Panc1 (cell line): Measurements from ENCODE around the gene RASSF4. TPM values are rescaled to one million over a fixed set of nuclear protein-coding genes. Genes with fewer than 3 reads are reported as not detected.

Experiments used
- ATAC-seq: fragments of 200-7000 bp; cut with Tn5 transposase; 2 replicates; pipeline ENCODE4 v1.9.1; 2020; ENCODE audit warnings: mild to moderate bottlenecking, moderate library complexity
- BruUV-seq: library from RNA; stranded (reverse); fragments of 400-500 nt; replicated peaks from 2 replicates; lab custom pipeline; 2021; lab: Mats Ljungman, UMichigan
- CTCF ChIA-PET: fragments of 300-600 bp; sonication (Branson Sonifier 250); formaldehyde crosslinking; loops from one replicate; lab custom pipeline; 2022; ENCODE audit warnings: antibody characterized with exemption; lab: Charles Lee
- POLR2A ChIA-PET: fragments of 300-600 bp; sonication (Branson Sonifier 250); formaldehyde crosslinking; loops from one replicate; lab custom pipeline; 2022; ENCODE audit warnings: antibody characterized with exemption; lab: Charles Lee
- DNase-seq: peaks from one replicate; pipeline ENCODE4 v3.0.0-alpha.2; 2010; ENCODE audit warnings: low read depth, low spot score
- H3K27ac ChIP-seq: 2 replicates; pipeline ENCODE4 v1.5.1; 2011; ENCODE audit warnings: mild to moderate bottlenecking, low read length, inconsistent platforms
- H3K27me3 ChIP-seq: fragments of 200-500 bp; sonication (Bioruptor generic); 2 replicates; pipeline ENCODE4 v1.6.0; 2014; ENCODE audit warnings: low read length, inconsistent platforms; ENCODE audit not compliant: control insufficient read depth, insufficient read depth
- H3K36me3 ChIP-seq: fragments of 200-500 bp; sonication (Bioruptor generic); 2 replicates; pipeline ENCODE4 v1.5.1; 2014; ENCODE audit warnings: inconsistent platforms, mild to moderate bottlenecking, low read length, moderate library complexity; ENCODE audit not compliant: control insufficient read depth, insufficient read depth
- H3K4me1 ChIP-seq: 2 replicates; pipeline ENCODE4 v1.5.1; 2011; ENCODE audit warnings: inconsistent platforms, mild to moderate bottlenecking, low read length, moderate library complexity; ENCODE audit not compliant: control insufficient read depth, insufficient read depth
- H3K4me3 ChIP-seq, 2 experiments: 2 replicates each; pipeline ENCODE4 v1.5.1; 2011 to 2012; ENCODE audit warnings: low read depth in 2 of 2, low read length in 2 of 2, mild to moderate bottlenecking in 2 of 2, inconsistent platforms in 1 of 2, moderate library complexity in 1 of 2
- H3K9me3 ChIP-seq: fragments of 200-500 bp; sonication (Bioruptor generic); 2 replicates; pipeline ENCODE4 v1.5.1; 2014; ENCODE audit warnings: low read depth, mild to moderate bottlenecking, inconsistent platforms, low read length, moderate library complexity; ENCODE audit not compliant: control insufficient read depth, insufficient read depth
- POLR2AphosphoS5 ChIP-seq: IDR thresholded peaks from 2 replicates; pipeline ENCODE4 v1.6.1; 2012; ENCODE audit warnings: mild to moderate bottlenecking, low read depth, low read length, moderate library complexity
- SIN3A ChIP-seq: IDR thresholded peaks from 2 replicates; pipeline ENCODE4 v1.6.1; 2012; ENCODE audit warnings: low read depth, mild to moderate bottlenecking, low read length, moderate library complexity, borderline replicate concordance; ENCODE audit not compliant: insufficient read depth
- TCF7L2 ChIP-seq: IDR thresholded peaks from 2 replicates; pipeline ENCODE4 v1.6.1; 2011; ENCODE audit warnings: mild to moderate bottlenecking, low read depth, low read length, inconsistent platforms
- in situ Hi-C: cut with HindIII; loops from 2 replicates; pipeline ENCODE4 v1.10.0; 2016; ENCODE audit warnings: low sequenced_read_pairs, low pct_unique_long_range_greater_than_20kb
- intact Hi-C: fragments of 100-400 bp; cut with micrococcal nuclease; formaldehyde crosslinking; loops from one replicate; pipeline ENCODE4 v1.10.0; 2022; ENCODE audit not compliant: unreplicated experiment
- total RNA-seq: library from RNA; stranded (reverse); gene quantifications from one replicate; pipeline ENCODE4 v1.2.1, GENCODE V29; 2021; ENCODE audit not compliant: unreplicated experiment
- TF ChIP-seq, protein P1 (sequence below): fragments of 450-650 bp; IDR thresholded peaks from 2 replicates; pipeline ENCODE4 v1.5.1; 2017; ENCODE audit warnings: mild to moderate bottlenecking
- TF ChIP-seq, protein P2 (sequence below), 2 experiments: IDR thresholded peaks; 2 replicates each; pipeline ENCODE4 v1.6.1; 2011 to 2012; ENCODE audit warnings: low read depth in 2 of 2, control low read depth in 1 of 2, low read length in 1 of 2, mild to moderate bottlenecking in 1 of 2, moderate library complexity in 1 of 2; ENCODE audit not compliant: insufficient read depth in 1 of 2

Gene RASSF4
- total RNA-seq, 1 experiment from 2014 or later = 13.9 TPM

DNA sequence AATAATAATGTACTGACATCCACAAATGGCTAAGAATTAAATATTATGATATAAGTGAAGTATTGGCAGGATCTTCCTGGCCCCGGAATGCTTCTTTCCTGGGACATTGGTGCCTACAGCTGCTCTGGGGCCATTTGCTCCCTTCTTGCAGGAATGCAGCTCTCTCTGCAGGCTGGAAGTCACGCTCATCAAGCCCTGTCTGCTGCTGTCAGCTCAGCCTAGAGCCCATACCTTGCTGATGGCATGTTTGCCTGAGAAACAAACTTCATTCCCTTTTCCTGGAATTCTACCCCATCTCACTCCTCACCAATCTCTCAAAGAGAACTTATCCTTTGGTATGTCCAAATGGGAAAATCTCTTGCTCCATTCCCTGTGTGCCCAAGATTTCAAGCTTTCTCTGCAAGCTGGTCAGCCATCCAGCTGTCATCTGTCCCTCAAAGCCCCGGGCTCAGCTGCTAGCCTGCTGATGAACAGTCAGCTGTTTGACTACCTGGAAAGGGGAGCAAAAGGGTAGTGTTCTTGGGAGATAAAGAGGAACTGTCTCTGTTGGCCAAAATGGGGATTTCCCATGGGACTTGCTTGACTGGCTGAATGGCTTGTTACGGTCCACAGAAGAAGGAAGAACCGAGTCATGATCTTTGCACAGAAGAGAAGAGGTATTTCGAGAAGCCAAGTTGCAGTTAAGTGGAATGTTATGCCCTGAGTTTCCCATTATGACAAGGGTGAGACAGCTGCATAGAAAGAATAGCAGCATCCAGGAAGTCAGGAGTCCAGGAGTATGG is 12.0 kb upstream of the RASSF4 start:
- DNase-seq (no peak), ATAC-seq (no peak)
- H3K27me3 ChIP-seq = no peaks in the 10 kb centered on the region
- in situ Hi-C loops = no loop called here
- peaks cover 14% of the 10 kb centered on the region; the same call in 1 of the 2 replicates for H3K9me3 ChIP-seq
- no peak for TF ChIP-seq SIN3A
- TF ChIP-seq TCF7L2 = no peak
- TF ChIP-seq POLR2AphosphoS5 = no peak
- no peaks in the 10 kb centered on the region for H3K36me3 ChIP-seq
- intact Hi-C loops = no loop called here
- POLR2A ChIA-PET = interaction anchor here (0.9 kb wide), 1 partner anchor 17 kb away, joined by 3 read pairs; no protein-coding TSS in a partner anchor
- no TSS peak for BruUV-seq
- no peak overlapping the region for H3K4me3 ChIP-seq
- H3K4me1 ChIP-seq = no peaks in the 10 kb centered on the region
- H3K27ac ChIP-seq = no peak overlapping the region
- CTCF ChIA-PET = no interaction called here

DNA sequence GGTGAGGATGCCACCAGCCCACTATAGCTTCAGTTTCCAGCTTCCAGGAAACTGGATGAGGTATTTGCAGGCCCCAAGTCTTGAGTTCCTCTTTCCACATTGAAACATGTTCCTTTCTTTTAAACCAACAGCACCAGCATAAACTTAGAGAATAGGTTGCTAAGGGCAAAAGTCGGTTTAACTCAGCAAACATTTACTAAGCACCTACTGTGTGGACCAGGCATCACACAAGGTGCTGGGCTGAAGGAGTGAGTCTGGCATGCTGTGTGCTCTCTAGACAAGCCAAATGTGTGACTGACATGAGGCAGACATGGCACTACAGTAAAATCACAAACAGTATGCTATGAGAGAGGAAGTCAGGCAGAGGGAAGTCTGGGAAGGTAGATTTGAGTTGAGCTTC is 11.0 kb upstream of the RASSF4 start:
- ChIA-PET POLR2A (no interaction called here), CTCF (no interaction called here)
- DNase-seq = no peak

More for the DNA sequence above, 11.0 kb upstream of the RASSF4 start:
- Histone ChIP-seq H3K27me3 (no peaks in the 10 kb centered on the region), H3K4me1 (peaks cover 4% of the 10 kb centered on the region; the same call in 1 of the 2 replicates), H3K27ac (no peak overlapping the region), H3K9me3 (peaks cover 14% of the 10 kb centered on the region; the same call in 1 of the 2 replicates), H3K4me3 (no peak overlapping the region), H3K36me3 (no peaks in the 10 kb centered on the region)
- no TSS peak for BruUV-seq
- TF ChIP-seq, protein P1, sequence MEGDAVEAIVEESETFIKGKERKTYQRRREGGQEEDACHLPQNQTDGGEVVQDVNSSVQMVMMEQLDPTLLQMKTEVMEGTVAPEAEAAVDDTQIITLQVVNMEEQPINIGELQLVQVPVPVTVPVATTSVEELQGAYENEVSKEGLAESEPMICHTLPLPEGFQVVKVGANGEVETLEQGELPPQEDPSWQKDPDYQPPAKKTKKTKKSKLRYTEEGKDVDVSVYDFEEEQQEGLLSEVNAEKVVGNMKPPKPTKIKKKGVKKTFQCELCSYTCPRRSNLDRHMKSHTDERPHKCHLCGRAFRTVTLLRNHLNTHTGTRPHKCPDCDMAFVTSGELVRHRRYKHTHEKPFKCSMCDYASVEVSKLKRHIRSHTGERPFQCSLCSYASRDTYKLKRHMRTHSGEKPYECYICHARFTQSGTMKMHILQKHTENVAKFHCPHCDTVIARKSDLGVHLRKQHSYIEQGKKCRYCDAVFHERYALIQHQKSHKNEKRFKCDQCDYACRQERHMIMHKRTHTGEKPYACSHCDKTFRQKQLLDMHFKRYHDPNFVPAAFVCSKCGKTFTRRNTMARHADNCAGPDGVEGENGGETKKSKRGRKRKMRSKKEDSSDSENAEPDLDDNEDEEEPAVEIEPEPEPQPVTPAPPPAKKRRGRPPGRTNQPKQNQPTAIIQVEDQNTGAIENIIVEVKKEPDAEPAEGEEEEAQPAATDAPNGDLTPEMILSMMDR = no peak
- TF ChIP-seq, protein P2, sequence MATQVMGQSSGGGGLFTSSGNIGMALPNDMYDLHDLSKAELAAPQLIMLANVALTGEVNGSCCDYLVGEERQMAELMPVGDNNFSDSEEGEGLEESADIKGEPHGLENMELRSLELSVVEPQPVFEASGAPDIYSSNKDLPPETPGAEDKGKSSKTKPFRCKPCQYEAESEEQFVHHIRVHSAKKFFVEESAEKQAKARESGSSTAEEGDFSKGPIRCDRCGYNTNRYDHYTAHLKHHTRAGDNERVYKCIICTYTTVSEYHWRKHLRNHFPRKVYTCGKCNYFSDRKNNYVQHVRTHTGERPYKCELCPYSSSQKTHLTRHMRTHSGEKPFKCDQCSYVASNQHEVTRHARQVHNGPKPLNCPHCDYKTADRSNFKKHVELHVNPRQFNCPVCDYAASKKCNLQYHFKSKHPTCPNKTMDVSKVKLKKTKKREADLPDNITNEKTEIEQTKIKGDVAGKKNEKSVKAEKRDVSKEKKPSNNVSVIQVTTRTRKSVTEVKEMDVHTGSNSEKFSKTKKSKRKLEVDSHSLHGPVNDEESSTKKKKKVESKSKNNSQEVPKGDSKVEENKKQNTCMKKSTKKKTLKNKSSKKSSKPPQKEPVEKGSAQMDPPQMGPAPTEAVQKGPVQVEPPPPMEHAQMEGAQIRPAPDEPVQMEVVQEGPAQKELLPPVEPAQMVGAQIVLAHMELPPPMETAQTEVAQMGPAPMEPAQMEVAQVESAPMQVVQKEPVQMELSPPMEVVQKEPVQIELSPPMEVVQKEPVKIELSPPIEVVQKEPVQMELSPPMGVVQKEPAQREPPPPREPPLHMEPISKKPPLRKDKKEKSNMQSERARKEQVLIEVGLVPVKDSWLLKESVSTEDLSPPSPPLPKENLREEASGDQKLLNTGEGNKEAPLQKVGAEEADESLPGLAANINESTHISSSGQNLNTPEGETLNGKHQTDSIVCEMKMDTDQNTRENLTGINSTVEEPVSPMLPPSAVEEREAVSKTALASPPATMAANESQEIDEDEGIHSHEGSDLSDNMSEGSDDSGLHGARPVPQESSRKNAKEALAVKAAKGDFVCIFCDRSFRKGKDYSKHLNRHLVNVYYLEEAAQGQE (IDR thresholded peaks at IDR 0.05; ENCODE audit: insufficient read depth in 1 of 2, low read depth in 2 of 2, low read length in 1 of 2) = no peak
- TF ChIP-seq SIN3A = no peak
- TF ChIP-seq POLR2AphosphoS5 = no peak
- no peak for TF ChIP-seq TCF7L2
- ATAC-seq = no peak
- in situ Hi-C loops = no loop called here
- intact Hi-C loops = no loop called here
